Measurements from ENCODE around the gene FNDC3B.

- TF ChIP-seq CTCF (IDR thresholded peaks at IDR 0.05): no peak
- TF ChIP-seq POLR2A (IDR thresholded peaks at IDR 0.05): no peak
Observed at GRCh38 chr3:172228036-172228415, 188.6 kb downstream of the FNDC3B start.

Measured in testis (tissue), 2 donors.